Endothelial cell of umbilical vein (primary cell): ENCODE data around the gene LSMEM2. TPM values are rescaled to one million over a fixed set of nuclear protein-coding genes. Genes with fewer than 3 reads are reported as not detected.
A peak's percentile ranks its signal among the peaks of the same experiment; 100 is the strongest.

Experiments
- BruUV-seq: library from RNA; stranded (reverse); fragments of 400-500 nt; replicated peaks from 2 replicates; lab custom pipeline; 2021; lab: Mats Ljungman, UMichigan
- CTCF ChIA-PET: fragments of 300-600, 350-600 bp; sonication (Branson Sonifier 250); formaldehyde crosslinking; loops from one replicate; lab custom pipeline; 2021; ENCODE audit warnings: antibody characterized with exemption, inconsistent platforms; lab: Charles Lee
- POLR2A ChIA-PET: fragments of 300-600, 350-600 bp; sonication (Branson Sonifier 250); formaldehyde crosslinking; loops from one replicate; lab custom pipeline; 2021; ENCODE audit warnings: antibody characterized with exemption, inconsistent platforms; lab: Charles Lee
- DNase-seq: peaks from one replicate; pipeline ENCODE4 v3.0.0-alpha.2; 2011; ENCODE audit warnings: low read depth, low spot score
- FAIRE-seq: peaks from 2 replicates; lab custom pipeline; 2011; peaks lifted over from hg19 to GRCh38; lab: Jason Lieb, UNC
- H2AFZ ChIP-seq: 2 replicates; pipeline ENCODE4 v1.6.0; 2012; ENCODE audit warnings: low read depth, low read length, control low read depth, inconsistent platforms
- H3K27ac ChIP-seq: 2 replicates; pipeline ENCODE4 v1.5.1; 2011; ENCODE audit warnings: low read depth, mild to moderate bottlenecking, control low read depth, low read length, moderate library complexity; ENCODE audit not compliant: insufficient read depth
- H3K27me3 ChIP-seq, 2 experiments: 2 replicates each; pipeline versions ENCODE4 v1.6.0 to v1.6.1; 2011; ENCODE audit warnings: low read length in 2 of 2, mixed read lengths in 1 of 2; ENCODE audit not compliant: control insufficient read depth in 2 of 2, insufficient read depth in 2 of 2
- H3K36me3 ChIP-seq, 2 experiments: 2 replicates in 1 of 2; 3 replicates in 1 of 2; pipeline ENCODE4 v1.5.1; 2011; ENCODE audit warnings: low read length in 2 of 2, mild to moderate bottlenecking in 1 of 2, moderate library complexity in 1 of 2; ENCODE audit not compliant: control insufficient read depth in 2 of 2, insufficient read depth in 2 of 2; ENCODE audit errors: extremely low read depth in 1 of 2
- H3K4me1 ChIP-seq: 3 replicates; pipeline ENCODE4 v1.5.1; 2011; ENCODE audit warnings: mild to moderate bottlenecking, low read length; ENCODE audit not compliant: control insufficient read depth, insufficient read depth; ENCODE audit errors: extremely low read depth
- H3K4me2 ChIP-seq: 2 replicates; pipeline ENCODE4 v1.6.1; 2011; ENCODE audit warnings: low read length, control low read depth, mixed read lengths; ENCODE audit not compliant: insufficient read depth
- H3K4me3 ChIP-seq, 3 experiments: fragments of 200-600 bp in 1 of 3; sonication (generic), shearing (Covaris generic) in 1 of 3; replicated peaks in 1 of 3; 2 replicates each; pipeline ENCODE4 v1.5.1; 2011 to 2016; ENCODE audit warnings: control low read depth in 3 of 3, low read length in 3 of 3, mild to moderate bottlenecking in 2 of 3, inconsistent platforms in 1 of 3, low read depth in 1 of 3, moderate library complexity in 1 of 3; ENCODE audit not compliant: insufficient read depth in 1 of 3
- H3K79me2 ChIP-seq: 2 replicates; pipeline ENCODE4 v1.6.0; 2012; ENCODE audit warnings: low read length, inconsistent platforms; ENCODE audit not compliant: control insufficient read depth, insufficient read depth
- H3K9ac ChIP-seq: replicated peaks from 2 replicates; pipeline ENCODE3; 2011; ENCODE audit warnings: low read length, control low read depth; ENCODE audit not compliant: insufficient read depth; ENCODE audit errors: extremely low read depth
- H3K9me1 ChIP-seq: replicated peaks from 3 replicates; pipeline ENCODE4 v1.6.0; 2011; ENCODE audit warnings: mild to moderate bottlenecking, low read length; ENCODE audit not compliant: control insufficient read depth, insufficient read depth; ENCODE audit errors: extremely low read depth
- H3K9me3 ChIP-seq: replicated peaks from 2 replicates; pipeline ENCODE4 v1.5.1; 2012; ENCODE audit warnings: low read length, inconsistent platforms; ENCODE audit not compliant: control insufficient read depth, insufficient read depth
- H4K20me1 ChIP-seq: replicated peaks from 2 replicates; pipeline ENCODE3; 2011; ENCODE audit warnings: mild to moderate bottlenecking, low read length; ENCODE audit not compliant: control insufficient read depth, insufficient read depth; ENCODE audit errors: extremely low read depth
- EZH2 ChIP-seq: IDR thresholded peaks from 2 replicates; pipeline ENCODE4 v1.6.1; 2012; ENCODE audit warnings: borderline replicate concordance, low read depth, mild to moderate bottlenecking, moderate library complexity, low read length, inconsistent platforms; ENCODE audit not compliant: severe bottlenecking
- FOS ChIP-seq: IDR thresholded peaks from 2 replicates; pipeline ENCODE4 v1.6.1; 2011; ENCODE audit warnings: mild to moderate bottlenecking, low read length, moderate library complexity, borderline replicate concordance; ENCODE audit not compliant: insufficient read depth
- GATA2 ChIP-seq: IDR thresholded peaks from 2 replicates; pipeline ENCODE4 v1.7.0; 2011; ENCODE audit warnings: low read depth, mild to moderate bottlenecking, moderate library complexity, mixed read lengths, low read length; ENCODE audit not compliant: insufficient read length, insufficient read depth
- JUN ChIP-seq: IDR thresholded peaks from 2 replicates; pipeline ENCODE4 v1.6.1; 2011; ENCODE audit warnings: borderline replicate concordance, low read depth; ENCODE audit not compliant: insufficient read length, insufficient read depth
- MYC ChIP-seq: IDR thresholded peaks from one replicate; pipeline ENCODE4 v1.6.1; 2011; ENCODE audit warnings: mild to moderate bottlenecking, low read depth, low read length
- POLR2A ChIP-seq: IDR thresholded peaks from 2 replicates; pipeline ENCODE4 v1.6.1; 2012; ENCODE audit warnings: low read depth, mild to moderate bottlenecking, control low read depth, low read length
- POLR2AphosphoS5 ChIP-seq: IDR thresholded peaks from 2 replicates; pipeline ENCODE4 v1.6.1; 2012; ENCODE audit warnings: low read depth, mild to moderate bottlenecking, control low read depth, low read length, moderate library complexity; ENCODE audit not compliant: insufficient read depth
- dilution Hi-C: fragments of 300-500 bp; cut with MboI; formaldehyde crosslinking; loops from one replicate; pipeline ENCODE4 v1.15.0; 2019; ENCODE audit warnings: low sequenced_read_pairs; ENCODE audit not compliant: extremely low pct_ligation_motif_present
- intact Hi-C: fragments of 100-400 bp; cut with micrococcal nuclease; formaldehyde crosslinking; loops from one replicate; pipeline ENCODE4 v1.10.0; 2022
- polyA plus RNA-seq, 4 experiments: library from polyadenylated mRNA; depleted of rRNA in 3 of 4; stranded (reverse) in 3 of 4; unstranded in 1 of 4; fragments of >200 nt; gene quantifications; 2 replicates each; pipeline versions ENCODE4 v1.2.1 to v1.2.3, GENCODE V29; 2011 to 2012; ENCODE audit warnings: missing spikeins in 1 of 4
- total RNA-seq: library from RNA; stranded (reverse); gene quantifications from 2 replicates; pipeline ENCODE4 v1.2.3, GENCODE V29; 2021
- TF ChIP-seq, protein P1 (sequence below), 2 donors: IDR thresholded peaks; 1 replicate in 1 of 2; 2 replicates in 1 of 2; pipeline ENCODE4 v1.5.1; 2011; ENCODE audit warnings: low read length in 2 of 2, mild to moderate bottlenecking in 2 of 2, moderate library complexity in 2 of 2, control low read depth in 1 of 2, inconsistent platforms in 1 of 2, low read depth in 1 of 2; ENCODE audit not compliant: insufficient read depth in 1 of 2; ENCODE audit errors: extremely low read depth in 1 of 2
- TF ChIP-seq, protein P2 (sequence below): IDR thresholded peaks from 2 replicates; pipeline ENCODE4 v1.6.1; 2011; ENCODE audit not compliant: insufficient read depth, insufficient read length

LSMEM2 gene
- total and polyA plus RNA-seq, 2 donors (not counting 3 experiments of a cell fraction or from before 2014, with no cell fraction given), result not detected

DNA sequence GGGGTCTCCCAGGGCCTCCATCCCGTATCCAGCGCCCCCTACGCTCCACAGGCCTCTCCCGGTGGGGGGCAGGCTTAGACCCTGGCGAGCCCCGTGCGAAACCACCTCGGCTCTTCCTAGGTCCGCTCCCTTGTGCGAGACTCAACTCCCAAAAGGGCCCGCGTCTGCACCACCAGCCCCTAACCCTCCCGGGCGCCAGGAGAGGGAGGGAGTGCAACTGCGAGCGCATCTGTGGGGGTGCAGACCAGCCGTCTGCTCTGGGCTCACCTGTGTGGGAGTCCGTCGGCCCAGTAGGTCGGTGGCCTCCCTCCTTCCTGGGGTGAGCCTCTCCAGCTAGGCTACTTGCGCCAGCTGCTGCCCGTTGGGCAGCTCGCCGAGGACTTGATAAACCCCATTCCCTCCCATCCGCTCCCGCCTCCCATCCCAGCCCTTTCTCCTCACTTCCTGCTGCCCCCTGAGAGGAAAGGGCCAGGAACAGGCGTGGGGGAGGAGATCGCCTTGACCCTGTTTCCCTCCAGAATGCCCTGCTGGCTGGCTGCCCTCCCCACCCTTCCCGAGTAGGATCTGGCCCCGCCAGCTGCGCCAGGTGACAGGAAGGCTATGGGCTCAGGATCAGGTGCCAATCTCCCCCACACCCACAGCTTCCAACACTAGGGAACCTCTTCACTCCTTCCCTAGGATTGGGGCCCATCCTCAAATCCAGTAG lies 43.7 kb downstream of the LSMEM2 start, which contains the start of gene HYAL2:
Gene HYAL2, minus strand, starts transcription at position 360 of the 706 bp plus-strand sequence. CDS start 2,256 bp downstream, outside the sequence.
- H3K27me3 ChIP-seq, result no peaks in the 10 kb centered on the region
- FAIRE-seq, result peak; percentile 99
- no peaks in the 10 kb centered on the region for H4K20me1 ChIP-seq
- no peak within 1 kb of the TSS for H2AFZ ChIP-seq
- ChIA-PET CTCF (interaction anchor here (0.8 to 4.3 kb wide), 8 partner anchors 13 to 220 kb away, joined by 3 to 66 read pairs (median 23); partner anchors contain the start of genes HYAL1, HYAL3, NAA80 and RASSF1), POLR2A (interaction anchor here (0.6 to 5.1 kb wide), 3 partner anchors 13 to 214 kb away, joined by 3 to 38 read pairs (median 5); partner anchors contain the start of genes HYAL3 and NAA80)
- TSS peak; percentile 6 for BruUV-seq
- dilution Hi-C loops (no loop called here), intact Hi-C loops (loop anchor here (1.0 to 2.0 kb wide), 4 partner anchors 12 to 156 kb away; partner anchors contain the start of genes HYAL3, IFRD2 and NAA80)
- DNase-seq, result peak; percentile 74
- H3K79me2 ChIP-seq, result peaks cover 49% of the 10 kb centered on the region
- peak within 1 kb of the TSS; percentile 89 for H3K9ac ChIP-seq
- peak within 1 kb of the TSS; percentile 31 to 89 (median 89) for H3K4me3 ChIP-seq
- no peaks in the 10 kb centered on the region for H3K9me3 ChIP-seq
- no peaks in the 10 kb centered on the region for H3K9me1 ChIP-seq
- H3K4me2 ChIP-seq, result peak within 1 kb of the TSS; percentile 75
- H3K27ac ChIP-seq, result peak within 1 kb of the TSS; percentile 99
- H3K36me3 ChIP-seq, result peaks cover 8 to 32% of the 10 kb centered on the region in 2 experiments
- H3K4me1 ChIP-seq, result peaks cover 60% of the 10 kb centered on the region
- TF ChIP-seq MYC, result no peak
- TF ChIP-seq POLR2AphosphoS5, result peak; percentile 95
- TF ChIP-seq, protein P1, sequence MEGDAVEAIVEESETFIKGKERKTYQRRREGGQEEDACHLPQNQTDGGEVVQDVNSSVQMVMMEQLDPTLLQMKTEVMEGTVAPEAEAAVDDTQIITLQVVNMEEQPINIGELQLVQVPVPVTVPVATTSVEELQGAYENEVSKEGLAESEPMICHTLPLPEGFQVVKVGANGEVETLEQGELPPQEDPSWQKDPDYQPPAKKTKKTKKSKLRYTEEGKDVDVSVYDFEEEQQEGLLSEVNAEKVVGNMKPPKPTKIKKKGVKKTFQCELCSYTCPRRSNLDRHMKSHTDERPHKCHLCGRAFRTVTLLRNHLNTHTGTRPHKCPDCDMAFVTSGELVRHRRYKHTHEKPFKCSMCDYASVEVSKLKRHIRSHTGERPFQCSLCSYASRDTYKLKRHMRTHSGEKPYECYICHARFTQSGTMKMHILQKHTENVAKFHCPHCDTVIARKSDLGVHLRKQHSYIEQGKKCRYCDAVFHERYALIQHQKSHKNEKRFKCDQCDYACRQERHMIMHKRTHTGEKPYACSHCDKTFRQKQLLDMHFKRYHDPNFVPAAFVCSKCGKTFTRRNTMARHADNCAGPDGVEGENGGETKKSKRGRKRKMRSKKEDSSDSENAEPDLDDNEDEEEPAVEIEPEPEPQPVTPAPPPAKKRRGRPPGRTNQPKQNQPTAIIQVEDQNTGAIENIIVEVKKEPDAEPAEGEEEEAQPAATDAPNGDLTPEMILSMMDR (IDR thresholded peaks at IDR 0.05; ENCODE audit: extremely low read depth in 1 of 2, insufficient read depth in 1 of 2, low read depth in 1 of 2, low read length in 2 of 2), result no peak
- TF ChIP-seq, protein P2, sequence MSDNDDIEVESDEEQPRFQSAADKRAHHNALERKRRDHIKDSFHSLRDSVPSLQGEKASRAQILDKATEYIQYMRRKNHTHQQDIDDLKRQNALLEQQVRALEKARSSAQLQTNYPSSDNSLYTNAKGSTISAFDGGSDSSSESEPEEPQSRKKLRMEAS, result no peak
- peak; percentile 91 for TF ChIP-seq POLR2A
- TF ChIP-seq JUN, result no peak
- peak; percentile 45 for TF ChIP-seq GATA2
- TF ChIP-seq FOS, result peak; percentile 5
- no peak for TF ChIP-seq EZH2
